Amygdala (tissue), 56 donors: ENCODE results near the gene PITPNC1.
"Not testable (repeated sequence)": the region's sequence is repeated elsewhere in the genome, so short reads cannot be mapped to it uniquely, and the experiment has no call there.

ENCODE experiments used
- DNase-seq, 56 donors: peaks; one replicate each; lab custom pipeline; 2025; lab: John Stamatoyannopoulos, UW

Gene PITPNC1

DNA sequence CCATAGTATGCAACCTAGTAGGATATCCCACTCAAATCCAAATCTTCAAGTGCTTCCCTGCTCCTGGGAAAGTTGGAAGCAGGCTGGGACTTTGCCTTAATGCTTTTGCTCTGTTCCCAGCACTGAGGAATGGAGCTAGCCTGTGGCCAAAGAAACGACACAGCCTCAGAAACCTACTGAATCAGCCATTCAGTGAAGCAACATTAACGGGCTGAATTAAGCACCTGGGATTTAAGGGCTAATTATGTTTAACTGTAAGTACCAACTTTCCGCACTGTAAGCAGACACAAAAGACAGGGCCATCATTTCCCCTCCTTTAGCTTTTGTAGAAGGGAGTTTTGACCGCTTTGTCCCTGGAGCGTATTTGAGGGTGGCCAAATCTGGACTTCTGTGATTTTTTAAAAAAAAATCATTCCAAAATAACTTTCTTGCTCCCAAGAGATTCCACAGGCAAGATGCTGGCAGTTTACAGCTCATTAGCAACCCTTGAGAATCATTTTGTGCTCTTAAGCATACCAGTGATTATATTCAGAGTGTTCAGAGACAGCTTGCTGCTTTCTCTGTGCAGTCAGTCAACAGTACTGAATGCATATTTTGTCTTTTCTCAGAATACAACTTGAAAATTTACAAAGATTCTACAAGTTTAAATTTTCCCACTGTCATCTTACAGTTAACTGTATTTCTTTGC, 323.1 kb downstream of the PITPNC1 start:
- no peak for DNase-seq

DNA sequence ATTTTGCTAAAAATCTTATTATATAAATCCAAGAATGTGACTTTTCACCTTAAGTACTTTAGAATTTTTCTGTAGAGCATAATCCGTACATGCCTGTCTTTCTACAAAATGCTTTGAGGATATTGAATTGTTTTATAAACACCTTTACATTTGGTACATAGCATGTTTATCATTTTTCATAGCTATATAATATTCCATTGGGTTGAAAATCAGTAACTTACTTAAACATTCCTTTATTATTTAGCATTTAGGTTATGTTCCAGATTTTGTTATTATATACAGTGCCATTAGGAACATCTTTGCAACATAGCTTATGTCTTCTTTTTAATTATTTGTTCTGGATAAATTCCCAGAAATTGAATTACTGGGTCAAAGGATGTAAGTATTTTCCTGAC, 323.6 kb downstream of the PITPNC1 start:
- no peak for DNase-seq

DNA sequence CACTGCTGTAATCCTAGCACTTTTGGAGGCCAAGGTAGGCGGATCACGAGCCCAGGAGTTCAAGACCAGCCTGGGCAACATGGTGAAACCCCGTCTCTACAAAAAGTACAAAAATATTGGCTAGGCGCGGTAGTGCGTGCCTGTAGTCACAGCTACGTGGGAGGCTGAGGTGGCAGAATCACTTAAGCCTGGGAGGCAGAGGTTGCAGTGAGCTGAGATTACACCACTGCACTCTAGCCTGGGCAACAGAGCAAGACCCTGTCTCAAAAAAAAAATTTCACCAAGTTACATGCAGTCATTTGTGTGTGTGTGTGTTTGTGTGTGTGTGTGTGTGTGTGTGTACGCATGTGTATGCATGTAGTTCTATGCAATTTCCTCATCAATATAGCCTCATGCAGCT, 325.8 kb downstream of the PITPNC1 start:
- DNase-seq, result not testable (repeated sequence)

DNA sequence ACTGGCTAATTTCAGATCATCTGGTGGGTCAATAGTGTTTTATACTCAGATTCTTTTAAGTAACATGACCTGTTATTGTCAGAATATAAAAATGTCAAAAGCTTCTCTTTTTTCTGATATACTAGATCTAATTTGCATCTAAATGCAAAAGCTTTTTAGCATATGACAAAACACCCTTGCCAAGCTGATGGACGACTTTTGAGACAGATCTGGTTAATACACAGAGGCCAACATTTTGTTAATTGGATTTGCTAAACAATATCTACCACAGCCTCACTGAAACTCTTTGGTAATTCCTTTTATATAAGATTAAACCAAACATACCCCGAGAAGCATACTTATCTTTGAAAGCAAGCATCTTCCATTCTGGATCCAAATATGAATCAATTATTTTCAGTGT, 330.4 kb downstream of the PITPNC1 start:
- DNase-seq, result no peak

DNA sequence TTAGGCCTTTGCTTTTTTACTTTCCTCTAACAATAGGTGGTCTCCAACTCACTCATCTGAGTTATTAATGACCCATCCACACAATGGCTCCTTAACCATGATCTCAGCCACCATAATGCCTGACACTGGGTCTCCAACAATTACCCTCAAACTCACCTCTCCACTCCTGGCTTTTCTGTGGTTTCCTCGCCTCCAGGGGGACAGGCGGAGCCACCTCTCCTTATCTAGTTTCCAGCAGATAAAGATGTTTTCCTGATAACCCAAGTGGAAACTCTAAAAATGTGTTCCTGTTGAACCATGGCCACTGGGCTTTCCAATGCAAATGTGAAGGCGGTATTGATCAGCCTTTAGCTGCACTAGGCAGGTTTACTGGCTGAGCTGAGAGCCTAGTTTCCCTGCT, 331.3 kb downstream of the PITPNC1 start:
- no peak for DNase-seq

DNA sequence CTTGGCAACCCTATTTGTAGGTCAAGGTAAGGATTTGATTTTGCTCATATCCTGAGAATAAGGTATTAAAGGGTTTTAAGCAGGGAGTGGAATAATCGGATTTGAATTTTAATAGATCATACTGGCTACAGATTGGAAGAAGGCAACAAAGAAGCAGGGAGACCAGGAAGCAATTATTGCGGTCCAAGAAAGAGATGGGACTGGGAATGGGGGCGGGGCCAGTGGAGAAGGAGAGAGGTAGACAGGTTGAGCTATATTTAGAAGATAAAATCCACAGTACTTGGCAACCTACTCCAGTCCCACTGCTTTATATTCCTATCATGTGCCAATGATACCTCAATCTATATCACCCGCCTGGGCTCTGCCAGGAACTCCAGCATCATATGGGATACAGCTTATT, 334.8 kb downstream of the PITPNC1 start:
- DNase-seq, result no peak

DNA sequence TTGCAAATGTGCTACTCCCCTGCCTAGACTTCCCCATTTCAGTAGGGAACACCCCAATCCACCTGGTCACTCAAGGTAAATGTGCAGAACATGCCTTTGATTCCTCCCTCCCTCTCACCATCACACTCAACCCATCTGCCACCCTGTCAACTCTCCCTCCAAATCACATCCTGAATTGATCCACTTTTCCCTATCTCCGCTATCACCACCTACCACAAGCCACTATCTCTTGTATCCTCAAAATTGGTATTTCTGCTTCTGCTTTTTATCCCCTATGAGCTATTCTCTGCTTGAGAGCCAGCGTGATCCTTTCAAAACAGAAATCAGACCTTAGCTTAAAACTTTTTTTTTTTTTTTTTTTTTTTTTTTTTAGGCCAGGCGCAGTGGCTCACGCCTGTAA, 335.3 kb downstream of the PITPNC1 start:
- no peak for DNase-seq

DNA sequence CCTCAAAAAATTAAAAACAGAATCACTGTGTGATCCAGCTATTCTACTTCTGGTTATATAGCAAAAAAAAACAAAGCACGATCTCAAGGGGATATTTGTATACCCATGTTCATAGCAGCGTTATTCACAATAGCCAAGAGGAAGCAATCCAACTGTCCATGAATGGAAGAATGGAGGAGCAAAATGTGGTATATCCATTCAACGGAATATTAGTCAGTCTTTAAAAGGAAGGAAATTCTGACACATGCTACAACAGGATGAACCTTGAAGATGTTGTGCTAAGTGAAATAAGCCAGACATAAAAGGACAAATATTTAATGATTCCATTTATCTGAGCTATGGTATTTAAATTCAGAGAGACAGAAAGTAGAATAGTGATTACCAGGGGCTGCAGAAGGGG, 336.1 kb downstream of the PITPNC1 start:
- DNase-seq, result no peak

DNA sequence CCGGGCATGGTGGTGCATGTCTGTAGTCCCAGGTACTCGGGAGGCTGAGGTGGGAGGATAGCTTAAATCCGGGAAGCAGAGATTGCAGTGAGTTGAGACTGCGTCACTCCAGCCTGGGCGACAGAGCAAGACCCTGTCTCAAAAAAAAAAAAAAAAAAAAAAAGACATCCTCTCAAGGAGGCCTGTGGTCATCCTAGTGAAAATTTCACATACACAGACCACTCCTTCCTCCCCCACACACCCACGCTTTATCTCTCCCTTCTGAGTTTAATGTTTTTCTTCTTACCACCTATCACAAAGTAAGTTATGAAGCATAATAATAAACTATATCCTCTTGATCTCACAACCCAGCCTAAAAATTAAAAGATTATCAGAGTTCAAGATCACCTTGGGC, 339.3 kb downstream of the PITPNC1 start:
- DNase-seq, result no peak

DNA sequence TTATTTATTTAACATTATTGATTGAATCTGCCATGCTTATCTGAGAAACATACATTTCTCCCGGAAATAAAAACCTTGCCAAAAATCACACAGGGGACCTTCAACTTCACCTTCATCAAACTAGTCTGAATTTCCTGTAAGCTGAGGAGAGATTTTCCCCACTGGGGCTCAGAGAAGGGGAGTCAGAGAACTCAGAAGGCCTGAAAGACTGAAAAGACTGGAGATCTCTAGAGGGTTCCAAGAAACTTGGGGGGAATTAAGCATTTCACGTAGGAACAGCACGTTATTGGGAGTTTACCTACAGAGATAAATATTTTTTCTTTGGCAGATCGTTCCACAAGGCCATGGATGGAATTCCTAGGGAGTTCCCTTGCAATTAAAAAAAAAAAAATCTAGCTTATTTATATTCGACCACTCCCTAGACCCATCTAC, 340.1 kb downstream of the PITPNC1 start:
- no peak for DNase-seq

DNA sequence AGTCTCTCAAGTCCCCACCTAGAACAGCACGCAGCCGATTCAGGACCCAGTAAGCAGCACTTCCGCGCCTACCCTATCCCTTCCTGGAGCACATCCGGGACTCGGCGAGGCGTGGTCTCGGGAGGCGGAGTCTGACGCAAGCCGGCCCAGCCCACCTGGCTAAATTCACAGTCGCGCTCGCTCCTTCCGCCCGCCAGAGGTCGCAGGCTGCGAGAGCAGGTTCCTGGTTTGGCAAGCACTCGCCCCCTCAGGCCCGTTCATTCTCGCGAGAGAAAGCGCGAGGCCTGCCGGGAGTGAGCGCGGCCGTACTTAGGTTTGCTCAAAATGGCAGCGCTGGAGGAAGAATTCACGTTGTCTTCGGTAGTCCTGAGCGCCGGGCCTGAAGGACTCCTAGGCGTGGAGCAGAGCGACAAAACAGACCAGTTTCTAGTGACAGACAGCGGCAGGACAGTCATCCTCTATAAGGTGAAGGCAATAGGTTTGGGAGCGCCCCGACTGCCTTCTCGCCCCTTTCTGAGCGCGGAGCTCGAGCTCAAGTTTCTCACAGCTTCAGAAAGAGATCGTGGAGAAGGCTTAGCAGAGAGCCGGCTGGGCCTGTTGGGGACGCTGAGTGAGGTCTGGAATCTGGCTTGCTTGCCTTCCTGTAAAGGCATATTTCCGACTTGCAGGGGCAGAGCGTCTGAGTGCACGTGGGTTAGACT, 340.7 kb downstream of the PITPNC1 start, which contains the start of gene NOL11:
TSS of gene NOL11 (plus strand) at position 313 of the 701 bp plus-strand sequence. CDS start at position 325, 12 bp downstream.
- DNase-seq, result peak; percentile 94 to 100 (median 99)

DNA sequence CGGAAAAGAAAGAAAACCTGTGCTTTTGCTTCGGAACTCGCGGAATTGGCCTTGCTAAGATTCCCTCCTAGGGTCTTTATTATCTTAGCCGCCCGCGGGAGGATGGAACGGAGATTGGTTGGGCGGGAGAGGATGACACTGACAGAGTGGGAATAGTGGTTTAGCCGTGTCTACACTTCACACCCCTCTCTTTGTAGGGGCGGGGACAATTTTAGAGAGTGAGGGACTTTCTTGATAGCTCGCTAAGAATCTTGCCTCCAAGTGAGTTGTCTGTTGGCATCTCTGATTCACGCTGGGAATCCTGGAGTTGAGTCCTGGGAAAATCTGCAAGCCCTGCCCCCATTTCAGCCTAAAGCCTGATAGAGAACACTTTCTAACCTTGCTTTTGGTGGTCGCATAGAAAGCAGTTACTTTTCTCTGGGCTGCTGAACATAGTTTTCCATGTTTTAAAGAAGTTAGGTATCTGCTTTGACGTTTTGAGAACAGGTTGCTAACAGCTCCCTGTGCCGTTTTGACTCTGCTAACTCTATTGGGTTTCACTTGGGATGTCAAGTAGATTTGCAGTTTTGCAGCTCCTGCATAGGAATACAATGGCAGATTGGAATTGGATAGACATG, 341.4 kb downstream of the PITPNC1 start:
- peak in 10 of 56 donors; percentile 15 to 45 (median 27) for DNase-seq

DNA sequence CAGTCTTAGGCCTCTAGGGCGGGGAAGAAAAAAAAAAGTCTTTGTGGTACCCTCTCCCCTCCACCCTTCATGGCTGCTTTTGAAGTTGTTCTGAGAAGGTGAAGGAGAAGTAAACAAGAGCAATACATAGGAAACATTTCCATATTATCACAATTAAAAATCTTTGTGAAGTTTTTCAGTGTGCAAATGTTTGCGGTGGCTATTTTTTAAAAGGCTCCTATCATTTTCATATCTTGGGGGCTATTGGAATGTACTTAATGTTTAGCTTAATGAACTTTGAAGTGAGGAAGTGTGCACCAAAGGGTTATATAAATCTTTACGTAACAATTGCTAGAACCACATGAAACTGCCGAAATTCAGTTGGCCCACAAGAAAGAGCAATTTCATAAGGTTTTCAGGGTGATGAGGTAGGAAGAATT, 348.3 kb downstream of the PITPNC1 start:
- no peak for DNase-seq

DNA sequence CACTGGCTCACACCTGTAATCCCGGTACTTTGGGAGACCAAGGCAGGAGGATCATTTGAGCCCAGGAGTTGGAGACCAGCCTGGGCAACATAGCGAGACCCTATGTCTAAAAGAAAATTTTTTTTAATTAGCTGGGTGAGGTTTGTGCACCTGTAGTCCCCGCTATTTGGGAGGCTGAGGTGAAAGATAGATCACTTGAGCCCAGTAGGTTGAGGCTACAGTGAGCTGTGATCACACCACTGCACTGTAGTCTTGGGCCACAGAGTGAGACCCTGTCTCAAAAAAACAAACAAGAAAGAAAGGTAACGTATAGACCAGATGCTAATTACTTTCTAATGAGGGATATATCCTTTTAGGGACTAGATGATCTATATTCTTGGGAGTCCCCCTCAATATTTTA, 348.7 kb downstream of the PITPNC1 start:
- no peak for DNase-seq

DNA sequence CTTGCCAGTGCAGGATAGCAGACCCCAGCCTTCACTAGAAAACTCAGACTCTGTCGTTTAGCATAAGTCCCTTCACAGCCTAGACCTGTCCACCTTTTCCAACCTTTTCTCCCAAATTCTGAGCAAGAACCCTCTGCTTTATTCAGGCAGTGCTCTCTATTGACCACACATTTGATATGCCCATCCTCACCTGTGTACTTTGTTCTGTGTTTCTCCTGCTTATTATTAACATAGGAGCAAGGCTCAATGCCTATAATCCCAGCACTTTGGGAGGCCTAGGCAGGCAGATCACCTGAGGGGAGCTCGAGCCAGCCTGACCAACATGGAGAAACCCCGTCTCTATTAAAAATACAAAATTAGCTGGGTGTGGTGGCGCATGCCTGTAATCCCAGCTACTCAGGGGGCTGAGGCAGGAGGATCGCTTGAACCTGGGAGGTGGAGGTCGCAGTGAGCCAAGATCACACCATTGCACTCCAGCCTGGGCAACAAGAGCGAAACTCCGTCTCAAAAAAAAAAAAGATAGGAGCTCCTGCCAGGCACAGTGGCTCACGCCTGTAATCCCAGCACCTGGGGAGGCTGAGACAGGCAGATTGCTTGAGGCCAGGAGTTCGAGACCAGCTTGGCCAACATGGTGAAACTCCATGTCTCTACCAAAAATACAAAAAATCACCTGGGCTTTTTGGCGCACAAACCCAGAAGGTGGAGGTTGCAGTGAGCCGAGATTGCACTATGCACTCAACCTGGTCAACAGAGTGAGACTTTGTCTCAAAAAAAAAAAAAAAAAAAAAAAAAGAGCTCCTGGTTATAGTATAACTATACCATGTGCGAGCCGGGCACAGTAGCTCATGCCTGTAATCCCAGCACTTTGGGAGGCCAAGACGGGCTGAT, 350.3 kb downstream of the PITPNC1 start:
- DNase-seq, result not testable (repeated sequence)

DNA sequence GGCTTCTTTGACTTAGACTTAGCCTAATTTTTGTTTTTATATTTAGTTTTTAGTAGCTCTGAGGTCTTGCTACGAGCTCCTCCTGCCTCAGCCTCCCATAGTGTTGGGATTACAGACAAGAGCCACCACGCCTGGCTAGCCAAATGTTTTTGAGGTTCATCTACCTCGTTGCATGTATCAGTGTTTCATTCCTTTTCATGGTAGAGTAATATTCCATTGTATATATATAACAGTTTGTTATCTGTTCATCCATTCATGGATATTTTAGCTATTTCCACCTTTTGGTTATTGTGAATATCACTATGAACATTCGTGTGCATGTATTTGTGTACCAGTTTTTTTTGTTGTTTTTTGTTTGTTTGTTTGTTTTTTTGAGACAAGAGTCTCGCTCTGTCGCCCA, 352.8 kb downstream of the PITPNC1 start:
- DNase-seq, result no peak

DNA sequence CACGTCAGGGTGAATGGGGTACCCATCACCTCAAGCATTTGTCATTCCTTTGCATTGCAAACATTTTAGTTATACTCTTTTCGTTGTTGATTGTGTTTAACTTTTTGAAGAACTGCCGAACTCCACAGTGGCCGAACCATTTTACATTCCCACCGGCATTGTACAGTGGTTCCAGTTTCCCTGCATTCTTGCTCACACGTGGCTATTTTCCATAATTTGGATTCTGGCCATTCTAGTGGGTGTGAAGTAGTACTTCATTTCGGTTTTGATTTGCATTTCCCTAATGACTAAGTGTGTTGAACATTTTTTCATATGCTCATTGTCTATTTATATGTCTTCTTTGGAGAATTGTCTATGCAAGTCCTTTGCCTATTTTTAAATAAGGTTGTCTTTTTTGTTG, 353.6 kb downstream of the PITPNC1 start:
- no peak for DNase-seq

DNA sequence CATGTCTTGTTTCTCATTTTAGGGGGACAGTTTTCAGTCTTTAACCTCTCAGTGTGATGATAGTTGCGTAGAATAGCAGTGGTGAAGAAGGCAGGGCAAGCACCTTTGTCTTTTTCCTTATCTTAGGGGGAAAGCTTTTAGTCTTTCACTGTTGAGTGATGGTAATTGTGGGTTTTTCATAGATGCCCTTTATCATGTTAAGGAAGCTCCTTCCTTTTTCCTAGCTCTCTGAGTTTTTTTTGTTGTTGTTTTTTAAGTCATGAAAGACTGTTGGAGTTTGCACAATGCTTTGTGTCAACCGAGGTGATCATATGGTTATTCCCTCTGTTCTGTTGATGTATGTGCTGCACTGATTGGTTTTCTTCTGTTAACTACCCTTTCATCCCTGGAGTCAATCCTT, 356.4 kb downstream of the PITPNC1 start:
- DNase-seq, result no peak

DNA sequence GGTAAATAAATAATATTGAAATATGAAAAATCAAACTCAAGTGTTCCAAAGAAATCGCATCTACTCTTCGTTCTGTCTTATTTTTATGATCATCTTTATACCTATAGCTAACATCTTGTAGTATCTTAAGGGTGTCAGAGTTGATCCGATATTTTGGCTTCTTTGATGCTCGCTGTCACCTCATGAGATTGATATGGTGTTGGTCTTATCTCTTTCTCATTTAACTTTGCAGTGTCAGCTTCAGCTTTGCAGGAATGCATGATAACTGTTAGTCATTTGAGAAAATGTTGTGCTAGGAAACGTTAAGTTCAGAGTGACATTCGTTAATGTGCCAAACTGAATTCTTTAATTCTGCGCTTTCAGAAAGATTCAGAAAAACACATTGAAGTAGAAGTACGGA, 360.1 kb downstream of the PITPNC1 start:
- DNase-seq, result no peak

DNA sequence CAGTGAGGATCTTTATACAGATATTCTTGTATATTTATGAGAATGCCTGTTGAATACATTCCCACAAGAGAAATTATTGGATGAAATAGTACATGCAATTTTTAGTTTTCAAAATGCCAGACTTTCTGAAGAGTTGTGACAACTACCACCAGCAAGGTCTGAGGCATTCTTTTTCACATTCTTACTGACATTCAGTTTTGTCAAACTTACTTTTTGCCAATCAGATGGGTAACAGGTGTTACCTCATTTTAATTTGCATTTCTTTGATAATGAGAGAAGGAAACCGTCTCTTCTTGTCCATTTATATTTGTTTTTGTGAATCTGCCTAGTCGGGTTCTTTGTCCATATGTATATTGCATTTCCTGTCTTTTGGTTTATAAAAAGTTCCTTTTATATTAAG, 364.9 kb downstream of the PITPNC1 start:
- DNase-seq, result no peak
